Mesenteric fat pad (tissue), 1 donor: ENCODE data around the gene ALDH1A3. TPM values are rescaled to one million over a fixed set of nuclear protein-coding genes. Genes with fewer than 3 reads are reported as not detected.

ENCODE experiments used
- DNase-seq: peaks from one replicate; pipeline ENCODE4 v3.0.0-alpha.2; 2020; ENCODE audit warnings: low spot score
- total RNA-seq: library from RNA; stranded (reverse); fragmentation: NEBNext Ultra II Directional; extraction: Animal tissue kit (Norgen Biotek cat#: 25700); gene quantifications from one replicate; pipeline ENCODE4 v1.2.1, GENCODE V29; 2021
- donor health status: DM: yes; HTN: yes; CAD: no.

Gene ALDH1A3
- total RNA-seq, 1 donor from 2014 or later, result 194 TPM

DNA sequence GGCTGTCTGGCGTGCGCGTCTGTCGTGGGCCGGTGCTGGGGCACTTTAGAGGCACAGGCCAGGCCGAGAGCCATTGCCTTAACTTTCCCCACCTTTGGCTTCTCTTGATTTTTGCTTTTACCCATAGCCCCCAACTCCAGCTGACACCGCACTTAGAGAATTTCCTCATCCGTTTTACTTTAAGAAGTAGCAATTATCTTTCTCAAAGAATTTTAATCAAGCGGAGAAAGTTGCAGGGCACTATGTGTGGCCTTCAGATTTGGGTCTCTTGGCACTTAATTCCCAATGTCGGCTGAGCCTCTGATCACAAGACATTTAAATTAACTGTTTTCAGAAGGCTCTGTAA lies 1.2 kb downstream of the ALDH1A3 start:
- no peak for DNase-seq

DNA sequence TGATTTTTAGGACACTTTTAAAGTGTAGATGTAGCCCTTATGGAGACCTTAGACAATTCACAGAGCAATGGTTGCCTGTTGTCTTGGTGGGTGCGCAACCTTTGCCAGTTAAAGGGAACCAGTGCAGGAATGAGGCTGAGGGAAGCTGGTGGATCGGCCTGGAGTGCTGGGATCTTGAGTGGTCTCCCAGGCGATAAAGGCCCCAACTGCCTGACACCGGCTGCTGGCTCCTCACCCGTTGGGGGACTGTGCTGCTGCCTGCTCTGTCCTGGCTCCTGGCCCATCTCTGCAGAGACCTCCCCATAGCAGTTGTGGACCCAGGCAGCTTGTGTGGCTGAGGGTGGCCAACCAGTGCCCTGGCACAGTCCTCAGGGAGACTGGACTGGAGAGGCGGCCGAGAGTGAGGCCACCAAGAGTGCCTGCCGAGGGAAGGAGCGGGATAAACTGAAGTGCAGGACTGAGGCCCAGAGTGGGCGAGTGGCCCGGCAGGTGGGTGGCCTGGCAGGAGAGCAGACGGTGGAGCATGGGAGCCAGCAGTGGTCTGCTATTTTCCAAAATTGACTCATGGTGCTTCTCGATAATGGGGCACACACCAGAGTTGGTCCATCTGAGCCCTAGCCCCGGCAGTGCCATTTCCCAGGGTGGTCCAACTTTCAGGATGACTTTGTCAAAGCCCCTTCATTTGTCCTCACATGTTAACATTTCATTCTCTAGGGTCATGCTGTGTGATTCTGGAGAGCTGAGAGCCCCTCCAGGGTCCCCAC lies 2.1 kb downstream of the ALDH1A3 start:
- peak; percentile 79 for DNase-seq

- DNase-seq, result peak; percentile 33
Measured at GRCh38 chr15:100885116-100885515, 5.5 kb downstream of the ALDH1A3 start.

DNA sequence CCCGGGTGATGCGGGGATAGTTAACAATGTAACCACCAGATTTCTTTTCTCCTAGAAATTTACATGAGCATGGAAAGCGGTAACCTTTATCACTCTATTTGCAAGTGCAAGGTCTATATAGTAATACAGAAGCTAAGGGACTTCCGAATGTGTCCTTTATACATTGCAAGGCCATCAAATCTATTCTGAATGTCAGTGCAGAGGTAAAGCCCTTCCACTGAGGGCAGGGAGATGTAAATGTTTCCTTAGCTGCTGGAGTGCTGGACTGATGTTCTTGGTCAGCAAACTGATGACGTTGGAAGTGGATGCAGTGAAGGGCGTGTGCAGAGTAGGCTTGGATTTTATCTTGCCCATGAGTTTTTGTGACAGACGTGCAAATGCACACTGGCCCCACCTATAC lies 6.2 kb downstream of the ALDH1A3 start:
- DNase-seq, result no peak

- DNase-seq, result peak; percentile 84
Measured at GRCh38 chr15:100887211-100887913, 7.7 kb downstream of the ALDH1A3 start.

GRCh38 chr15:100889385-100890050 lies 9.9 kb downstream of the ALDH1A3 start:
- peak; percentile 86 for DNase-seq

- no peak for DNase-seq
Measured at GRCh38 chr15:100890051-100890720, 10.6 kb downstream of the ALDH1A3 start.

DNA sequence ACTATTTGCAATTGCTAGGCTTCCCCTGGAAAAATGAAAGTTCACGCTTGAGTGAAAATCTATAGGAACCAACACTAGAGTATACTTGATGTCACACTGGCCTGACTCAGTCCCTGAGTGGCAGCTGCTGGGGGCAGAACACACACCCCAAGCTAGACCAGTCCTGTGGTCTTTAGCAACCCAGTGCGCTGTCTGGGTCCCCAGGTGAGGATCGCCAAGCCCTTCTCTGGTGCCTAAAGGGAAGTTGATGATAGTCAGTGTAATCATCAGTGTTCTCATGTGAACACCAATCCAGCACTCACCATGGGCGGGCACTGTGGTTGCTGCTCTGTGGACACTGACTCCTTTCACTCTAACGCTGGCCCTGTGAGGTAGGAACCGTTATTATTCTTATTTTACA lies 11.2 kb downstream of the ALDH1A3 start:
- peak; percentile 79 for DNase-seq

GRCh38 chr15:100891307-100892012 lies 11.8 kb downstream of the ALDH1A3 start:
- DNase-seq, result peak; percentile 88

DNA sequence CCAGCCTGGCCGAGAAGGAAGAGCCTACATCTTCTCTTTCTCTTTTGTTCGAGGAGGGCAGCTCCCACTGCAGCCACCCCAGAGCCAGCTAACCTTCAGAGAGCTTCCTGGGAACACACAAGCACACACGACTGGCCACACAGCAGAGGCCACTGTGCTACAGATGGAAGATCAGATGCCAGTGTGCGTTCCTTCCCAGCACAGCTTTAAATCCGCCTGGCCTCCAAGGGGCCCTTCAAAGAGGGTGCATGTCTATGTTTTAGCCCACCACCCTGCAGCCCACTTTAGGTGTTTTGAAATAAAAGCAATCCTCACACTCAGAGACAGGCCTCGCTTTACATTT lies 12.4 kb downstream of the ALDH1A3 start:
- no peak for DNase-seq

DNA sequence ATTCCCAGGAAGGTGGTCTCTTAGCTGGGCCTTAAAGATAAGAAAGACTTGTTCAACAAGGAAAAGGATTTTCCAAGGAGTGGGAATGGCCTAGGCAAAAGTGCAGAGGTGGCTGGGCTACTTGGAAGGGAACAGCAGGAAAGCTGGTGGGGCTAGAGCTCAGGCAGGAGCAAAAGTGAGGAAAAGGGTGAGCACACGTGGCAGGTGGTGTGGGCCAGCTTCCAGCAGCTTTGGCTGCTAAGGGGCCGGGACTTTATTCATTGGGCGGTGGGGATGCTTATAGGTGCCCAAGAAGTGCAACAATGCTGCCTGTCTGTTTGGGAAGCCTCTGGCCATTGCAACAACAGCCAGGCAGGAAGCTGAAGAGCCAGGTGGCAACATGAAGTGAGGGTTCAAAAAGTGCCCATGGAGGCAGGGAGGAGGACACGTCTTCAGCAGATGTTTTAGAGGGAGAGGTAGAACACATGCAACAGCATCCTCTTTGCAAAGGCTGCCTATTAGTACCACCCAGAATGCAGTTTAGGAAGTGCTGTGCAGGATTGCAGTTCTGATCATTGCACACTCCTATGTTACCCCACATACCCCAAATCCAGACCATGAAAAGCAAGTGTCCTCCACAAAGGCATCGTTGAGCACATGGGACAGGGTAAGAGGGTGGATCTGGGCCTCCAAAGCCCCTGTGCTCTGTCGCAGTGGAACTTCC lies 13.8 kb downstream of the ALDH1A3 start:
- peak; percentile 75 for DNase-seq

DNA sequence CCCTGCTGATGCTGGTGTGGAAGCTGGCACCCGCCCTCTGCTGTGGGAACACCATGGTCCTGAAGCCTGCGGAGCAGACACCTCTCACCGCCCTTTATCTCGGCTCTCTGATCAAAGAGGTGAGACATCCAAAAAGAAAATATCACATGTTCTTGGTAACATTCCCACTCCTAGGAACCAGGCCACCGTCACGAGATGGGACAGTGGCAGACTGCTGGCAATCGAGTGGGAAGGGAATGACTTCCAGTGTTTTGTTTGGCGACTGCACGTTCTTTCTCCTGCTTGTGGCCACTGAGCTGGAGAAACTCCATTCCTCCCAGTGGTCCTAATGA lies 14.3 kb downstream of the ALDH1A3 start:
- DNase-seq, result peak; percentile 37

DNA sequence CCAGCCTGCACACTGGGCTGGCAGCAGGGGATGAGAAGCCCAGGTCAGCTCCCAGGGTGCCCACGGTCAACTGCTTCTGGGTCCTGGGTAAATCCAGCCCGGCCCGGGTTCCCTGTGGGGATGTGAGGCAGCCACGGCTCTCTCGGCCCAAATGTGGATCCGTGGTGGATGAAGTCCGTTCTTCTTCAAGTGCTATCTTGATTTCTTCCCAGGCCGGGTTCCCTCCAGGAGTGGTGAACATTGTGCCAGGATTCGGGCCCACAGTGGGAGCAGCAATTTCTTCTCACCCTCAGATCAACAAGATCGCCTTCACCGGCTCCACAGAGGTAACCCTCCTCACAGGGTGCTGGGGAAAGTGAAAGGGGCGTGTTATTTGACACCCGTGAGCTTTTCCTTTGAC lies 16.1 kb downstream of the ALDH1A3 start:
- DNase-seq, result peak; percentile 81

DNA sequence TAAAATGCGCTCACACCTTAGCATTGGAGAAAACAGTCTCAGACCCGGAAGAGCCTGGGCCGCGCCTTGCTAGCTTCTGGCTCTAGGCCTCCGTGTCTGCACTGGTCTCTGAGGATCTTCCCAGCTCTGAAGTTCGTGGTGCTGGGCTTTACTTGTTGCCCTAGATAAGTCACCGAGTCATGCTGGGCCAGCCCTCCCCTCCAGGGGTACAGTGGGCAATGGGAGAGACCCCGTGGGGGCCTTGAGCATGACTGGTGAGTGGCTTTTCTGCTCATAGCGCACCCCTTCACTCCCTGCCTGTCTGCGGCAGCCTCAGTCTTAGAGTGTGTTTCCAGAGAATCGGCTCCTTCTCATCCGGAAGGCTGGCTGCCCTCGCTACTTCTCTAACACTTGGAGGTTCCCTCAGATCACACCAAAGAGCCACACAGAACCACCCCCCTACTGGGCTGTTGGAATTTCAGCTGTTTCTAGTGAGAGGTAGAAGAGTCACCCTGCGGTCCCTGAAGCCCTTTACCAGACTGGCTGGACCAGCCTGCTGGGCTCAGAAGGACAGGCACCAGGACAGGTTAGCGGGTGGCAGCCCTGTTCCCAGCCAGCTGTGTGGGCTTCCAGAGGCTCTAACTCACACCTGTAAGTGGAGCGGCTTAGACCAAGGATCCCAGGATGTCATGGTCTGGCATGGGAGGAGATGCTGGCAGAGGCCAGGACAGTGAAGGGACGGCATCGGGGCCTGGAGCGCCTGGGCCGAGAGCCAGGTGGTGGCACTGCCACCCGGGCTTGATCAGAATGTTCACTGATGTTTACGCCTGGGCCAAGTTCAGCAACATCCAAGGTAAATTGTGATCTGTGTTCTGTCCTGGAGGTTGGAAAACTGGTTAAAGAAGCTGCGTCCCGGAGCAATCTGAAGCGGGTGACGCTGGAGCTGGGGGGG lies 17.9 kb downstream of the ALDH1A3 start:
- peak; percentile 85 for DNase-seq

DNA sequence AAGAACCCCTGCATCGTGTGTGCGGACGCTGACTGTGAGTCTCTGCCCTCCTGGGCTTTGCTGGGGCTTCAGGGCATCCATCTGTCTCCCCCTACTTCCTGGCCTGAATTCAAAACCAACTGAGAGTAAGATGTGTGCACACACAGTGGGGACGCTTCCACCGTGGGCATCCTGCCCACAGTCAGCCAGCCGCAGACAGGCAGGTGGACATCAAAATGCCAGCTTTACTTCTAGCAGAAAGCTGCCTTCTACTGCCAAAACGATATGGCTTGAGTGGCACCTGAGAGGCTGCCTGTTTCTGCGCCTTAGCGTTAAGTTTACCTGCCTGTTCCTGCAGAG lies 18.5 kb downstream of the ALDH1A3 start:
- DNase-seq, result no peak

DNA sequence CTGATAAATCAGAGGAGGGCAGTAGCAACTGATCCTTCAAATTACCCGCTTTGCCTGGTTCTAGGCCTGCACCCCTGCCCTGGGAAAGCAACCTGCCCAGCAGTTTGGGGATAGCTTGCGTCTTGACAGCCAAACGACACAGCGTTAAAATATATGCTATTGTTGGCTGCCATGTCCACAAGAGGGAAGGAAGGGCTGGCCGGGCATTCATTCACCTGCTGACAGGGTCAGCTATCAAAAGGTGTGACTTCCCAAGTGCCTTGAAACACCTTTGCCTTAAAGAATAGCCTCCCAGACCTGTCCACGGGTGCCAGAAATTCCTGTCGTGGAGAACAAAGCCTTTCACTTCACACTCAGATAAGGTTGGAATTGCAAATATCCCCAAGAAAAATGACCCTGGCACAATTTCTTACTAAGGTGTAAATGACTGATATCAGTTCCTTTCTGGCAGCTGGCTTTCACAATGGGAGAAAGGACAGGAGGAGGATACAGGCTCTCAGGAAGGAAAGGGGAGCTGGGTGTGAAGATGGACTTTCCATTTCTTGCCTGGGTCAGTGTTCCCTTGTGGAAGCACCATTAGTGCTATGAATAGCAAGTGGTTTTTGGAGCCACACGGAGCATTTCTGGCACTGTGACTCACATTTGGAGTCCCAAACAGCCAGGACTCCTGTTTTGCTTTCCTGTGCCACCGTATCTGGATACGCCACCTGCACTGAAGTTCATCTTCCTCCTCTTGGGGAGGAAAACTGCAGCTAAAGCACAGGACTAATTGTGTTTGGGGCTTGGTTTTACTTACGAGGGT lies 19.2 kb downstream of the ALDH1A3 start:
- peak; percentile 45 for DNase-seq

DNA sequence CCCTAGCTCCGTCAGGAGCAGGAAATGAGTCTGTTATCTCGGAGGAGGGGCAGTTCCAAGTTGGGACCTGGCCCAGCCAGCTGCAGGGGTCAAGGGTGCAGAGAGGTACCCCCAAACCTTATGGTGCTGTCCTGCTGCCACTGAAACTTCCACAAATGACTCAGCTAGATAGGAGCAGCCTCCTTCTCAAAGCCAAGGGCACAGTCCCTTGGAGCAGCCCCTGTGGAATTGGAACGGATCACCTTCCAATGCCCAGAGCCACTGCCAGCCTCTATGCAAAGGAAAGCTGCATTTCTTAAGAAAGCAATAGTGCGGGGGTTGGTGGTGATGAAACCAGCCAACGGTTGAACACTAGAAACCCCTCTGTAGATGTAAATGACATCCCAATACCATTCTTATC lies 20.0 kb downstream of the ALDH1A3 start:
- DNase-seq, result peak; percentile 28

GRCh38 chr15:100900136-100900794 lies 20.6 kb downstream of the ALDH1A3 start:
- peak; percentile 84 for DNase-seq
